Breast epithelium (tissue), 4 donors: ENCODE results near the gene CEACAM16. TPM values are rescaled to one million over a fixed set of nuclear protein-coding genes. Genes with fewer than 3 reads are reported as not detected.

ENCODE experiments used
- DNase-seq, 2 donors: peaks; one replicate each; pipeline ENCODE4 v3.0.0-alpha.2; 2019; ENCODE audit warnings: low spot score in 2 of 2
- H3K27ac ChIP-seq, 2 donors: fragments of 200-600 bp; sonication (generic) in 1 of 2; one replicate each; pipeline ENCODE4 v1.5.1; 2016 to 2019; ENCODE audit warnings: mild to moderate bottlenecking in 1 of 2
- H3K27me3 ChIP-seq, 2 donors: fragments of 200-600 bp; sonication (generic) in 1 of 2; one replicate each; pipeline versions ENCODE4 v1.5.1 to v1.6.0; 2017 to 2019; ENCODE audit warnings: control low read depth in 1 of 2, mild to moderate bottlenecking in 1 of 2
- H3K36me3 ChIP-seq: fragments of 200-600 bp; one replicate; pipeline ENCODE4 v1.5.1; 2019
- H3K4me1 ChIP-seq, 2 donors: fragments of 200-600 bp; sonication (generic); one replicate each; pipeline ENCODE4 v1.5.1; 2016 to 2019; ENCODE audit warnings: control low read depth in 1 of 2
- H3K4me3 ChIP-seq, 3 donors: fragments of 200-600 bp; sonication (generic); 1 replicate in 2 of 3; 2 replicates in 1 of 3; pipeline ENCODE4 v1.5.1; 2016 to 2019; ENCODE audit warnings: mild to moderate bottlenecking in 3 of 3, moderate library complexity in 2 of 3
- H3K9me3 ChIP-seq, 2 donors: fragments of 200-600 bp; sonication (generic) in 1 of 2; one replicate each; pipeline ENCODE4 v1.5.1; 2016 to 2019; ENCODE audit warnings: control low read depth in 1 of 2
- POLR2A ChIP-seq: fragments of 450-650 bp; IDR thresholded peaks from one replicate; pipeline ENCODE4 v1.6.1; 2016; ENCODE audit warnings: antibody characterized with exemption, mild to moderate bottlenecking, moderate library complexity
- POLR2AphosphoS5 ChIP-seq, 3 donors: sonication (generic); formaldehyde crosslinking; IDR thresholded peaks; one replicate each; pipeline ENCODE4 v1.6.1; 2017; ENCODE audit warnings: antibody characterized with exemption in 3 of 3
- intact Hi-C: fragments of 100-400 bp; cut with DNase I; formaldehyde crosslinking; loops from one replicate; pipeline ENCODE4 v1.15.1; 2023; ENCODE audit warnings: low total_unique reads
- total RNA-seq, 3 donors: library from RNA; depleted of rRNA; stranded (reverse); fragments of >200 nt; gene quantifications; one replicate each; pipeline ENCODE4 v1.1.0, GENCODE V29; 2016
- TF ChIP-seq, protein P1 (sequence below), 3 donors: fragments of 450-650 bp; IDR thresholded peaks; one replicate each; pipeline ENCODE4 v1.5.1; 2016 to 2017; ENCODE audit warnings: antibody characterized with exemption in 3 of 3, mild to moderate bottlenecking in 3 of 3, moderate library complexity in 3 of 3

The CEACAM16 gene
- total RNA-seq, 3 donors from 2014 or later: not detected

DNA sequence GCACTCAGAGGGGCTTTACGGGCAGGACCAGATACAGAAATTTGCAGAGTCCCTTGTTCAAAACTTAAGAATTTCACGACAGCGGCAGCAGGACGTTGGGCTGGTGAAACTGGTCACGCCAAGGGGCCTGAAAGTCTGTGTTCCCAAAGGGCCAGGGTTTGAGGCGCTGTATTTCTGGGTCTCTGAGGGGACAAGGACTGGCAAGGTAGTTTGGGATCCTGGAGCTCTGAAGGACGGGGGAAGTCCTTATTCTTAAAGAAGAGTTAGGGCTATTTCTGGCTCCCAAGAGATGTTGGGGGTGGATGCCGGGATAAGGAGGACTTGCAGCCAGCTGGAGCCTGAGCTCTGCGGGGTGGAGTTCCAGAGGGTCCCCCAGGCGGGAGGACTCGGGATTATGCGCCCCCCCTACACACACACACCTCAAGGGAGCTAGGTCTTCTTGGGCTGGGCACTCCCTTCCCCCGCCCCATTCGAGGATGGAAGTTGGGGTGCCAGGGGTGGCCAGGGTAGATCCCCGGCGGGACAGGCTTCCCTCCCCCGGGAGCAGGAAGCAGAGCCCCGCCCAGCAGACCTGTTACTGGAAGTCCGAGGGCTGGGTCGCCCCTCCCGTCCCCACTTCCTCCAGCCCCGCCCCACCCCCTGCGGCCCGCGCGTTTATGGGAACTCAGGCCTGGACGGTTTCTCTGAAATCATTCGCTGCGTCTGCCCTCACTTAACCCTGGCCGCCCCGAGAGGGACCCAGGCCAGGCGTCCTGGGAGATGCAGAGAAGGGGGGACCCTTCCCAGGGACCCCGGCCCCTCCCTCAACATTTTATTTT, 55.2 kb downstream of the CEACAM16 start:
- no peaks in the 10 kb centered on the region for H3K36me3 ChIP-seq
- peak; percentile 92 to 93 for DNase-seq
- peak overlapping the region; percentile 40 to 72 (median 51) for H3K4me3 ChIP-seq
- H3K9me3 ChIP-seq: no peaks in the 10 kb centered on the region
- peak overlapping the region; percentile 86 to 95 for H3K27ac ChIP-seq
- H3K4me1 ChIP-seq: peaks cover 23 to 37% of the 10 kb centered on the region in 2 donors
- TF ChIP-seq POLR2A: no peak
- TF ChIP-seq, protein P1, sequence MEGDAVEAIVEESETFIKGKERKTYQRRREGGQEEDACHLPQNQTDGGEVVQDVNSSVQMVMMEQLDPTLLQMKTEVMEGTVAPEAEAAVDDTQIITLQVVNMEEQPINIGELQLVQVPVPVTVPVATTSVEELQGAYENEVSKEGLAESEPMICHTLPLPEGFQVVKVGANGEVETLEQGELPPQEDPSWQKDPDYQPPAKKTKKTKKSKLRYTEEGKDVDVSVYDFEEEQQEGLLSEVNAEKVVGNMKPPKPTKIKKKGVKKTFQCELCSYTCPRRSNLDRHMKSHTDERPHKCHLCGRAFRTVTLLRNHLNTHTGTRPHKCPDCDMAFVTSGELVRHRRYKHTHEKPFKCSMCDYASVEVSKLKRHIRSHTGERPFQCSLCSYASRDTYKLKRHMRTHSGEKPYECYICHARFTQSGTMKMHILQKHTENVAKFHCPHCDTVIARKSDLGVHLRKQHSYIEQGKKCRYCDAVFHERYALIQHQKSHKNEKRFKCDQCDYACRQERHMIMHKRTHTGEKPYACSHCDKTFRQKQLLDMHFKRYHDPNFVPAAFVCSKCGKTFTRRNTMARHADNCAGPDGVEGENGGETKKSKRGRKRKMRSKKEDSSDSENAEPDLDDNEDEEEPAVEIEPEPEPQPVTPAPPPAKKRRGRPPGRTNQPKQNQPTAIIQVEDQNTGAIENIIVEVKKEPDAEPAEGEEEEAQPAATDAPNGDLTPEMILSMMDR (IDR thresholded peaks at IDR 0.05): peak in 1 of 3 donors; percentile 18
- peak; percentile 42 to 71 (median 56) for TF ChIP-seq POLR2AphosphoS5 (IDR thresholded peaks at IDR 0.05)
- no peaks in the 10 kb centered on the region for H3K27me3 ChIP-seq
- intact Hi-C loops: no loop called here

DNA sequence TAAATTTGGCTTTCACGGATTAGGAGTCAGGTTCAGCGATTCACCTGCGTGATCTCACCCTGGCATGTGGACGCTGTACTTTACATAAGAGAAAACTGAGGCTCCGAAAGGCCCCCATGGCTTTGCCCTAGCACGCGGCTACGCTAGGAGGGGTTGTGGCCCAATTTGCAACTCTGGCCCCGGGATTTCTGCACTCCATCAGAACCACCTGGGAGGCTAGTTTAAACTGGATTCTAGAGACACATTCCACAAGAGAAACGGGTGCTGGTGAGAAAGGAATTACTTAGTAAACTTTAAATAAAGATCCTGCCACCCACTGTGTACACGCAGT, 55.8 kb downstream of the CEACAM16 start:
- H3K36me3 ChIP-seq: no peaks in the 10 kb centered on the region
- H3K4me1 ChIP-seq: peaks cover 23 to 34% of the 10 kb centered on the region in 2 donors
- peak overlapping the region; percentile 40 to 72 (median 51) for H3K4me3 ChIP-seq

DNA sequence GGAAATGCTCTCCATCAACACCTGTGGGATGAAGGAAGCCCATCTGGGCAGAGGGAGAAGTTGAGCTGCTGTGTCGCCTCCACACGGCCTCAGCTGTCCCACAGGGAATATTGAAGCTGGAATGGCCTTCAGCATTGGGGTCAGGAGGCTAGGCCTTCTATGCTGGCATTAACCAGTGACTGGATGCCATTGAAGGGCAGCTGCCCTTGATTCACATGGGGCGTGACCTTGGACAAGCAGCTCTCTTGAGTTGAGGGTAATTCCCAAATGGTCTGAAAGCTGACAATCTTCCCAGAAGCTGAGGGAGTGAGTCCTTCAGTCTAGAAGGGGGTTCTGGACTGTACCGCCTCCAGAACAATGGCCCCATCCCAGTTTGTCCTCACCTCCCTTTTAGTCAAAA, 56.3 kb downstream of the CEACAM16 start:
- H3K9me3 ChIP-seq: no peaks in the 10 kb centered on the region
- intact Hi-C loops: no loop called here

More for the DNA sequence above, 55.8 kb downstream of the CEACAM16 start:
- intact Hi-C loops: no loop called here
- Histone ChIP-seq H3K27me3 (no peaks in the 10 kb centered on the region), H3K27ac (peak overlapping the region; percentile 86 to 95), H3K9me3 (no peaks in the 10 kb centered on the region)
- TF ChIP-seq POLR2A: no peak
- no peak for TF ChIP-seq POLR2AphosphoS5 (IDR thresholded peaks at IDR 0.05)
- TF ChIP-seq, protein P1 (IDR thresholded peaks at IDR 0.05): no peak
- no peak for DNase-seq

DNA sequence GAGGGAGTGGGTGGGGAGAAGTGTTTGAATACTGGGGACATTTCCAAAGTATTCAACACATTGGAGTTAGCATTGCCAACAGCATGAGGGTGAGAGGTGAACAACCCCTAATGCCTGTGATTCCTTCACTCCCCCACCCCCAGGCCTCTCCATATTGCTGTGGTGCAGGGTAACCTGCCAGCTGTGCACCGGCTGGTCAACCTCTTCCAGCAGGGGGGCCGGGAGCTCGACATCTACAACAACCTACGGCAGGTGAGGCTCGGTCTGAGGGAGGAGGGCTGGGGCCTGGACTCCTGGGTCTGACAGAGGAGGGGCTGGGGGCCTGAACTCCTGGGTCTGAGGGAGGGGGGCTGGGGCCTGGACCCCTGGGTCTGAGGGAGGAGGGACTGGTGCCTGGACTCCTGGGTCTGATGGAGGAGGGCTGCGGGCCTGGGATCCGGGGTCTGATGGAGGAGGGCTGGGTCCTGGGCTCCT, 57.2 kb downstream of the CEACAM16 start:
- Histone ChIP-seq H3K4me1 (peaks cover 23 to 27% of the 10 kb centered on the region in 2 donors), H3K27me3 (no peaks in the 10 kb centered on the region), H3K36me3 (no peaks in the 10 kb centered on the region)

More for the DNA sequence above, 56.3 kb downstream of the CEACAM16 start:
- no peaks in the 10 kb centered on the region for H3K27me3 ChIP-seq
- H3K4me1 ChIP-seq: peaks cover 23 to 29% of the 10 kb centered on the region in 2 donors
- no peaks in the 10 kb centered on the region for H3K36me3 ChIP-seq
- DNase-seq: no peak
- H3K4me3 ChIP-seq: peak overlapping the region in 1 of 3 donors; percentile 72
- peak overlapping the region; percentile 86 to 95 for H3K27ac ChIP-seq
- no peak for TF ChIP-seq POLR2AphosphoS5 (IDR thresholded peaks at IDR 0.05)
- TF ChIP-seq, protein P1 (IDR thresholded peaks at IDR 0.05): no peak
- no peak for TF ChIP-seq POLR2A

More for the DNA sequence above, 57.2 kb downstream of the CEACAM16 start:
- H3K27ac ChIP-seq: peak overlapping the region; percentile 86 to 95
- intact Hi-C loops: no loop called here
- no peaks in the 10 kb centered on the region for H3K9me3 ChIP-seq
- DNase-seq: no peak
- TF ChIP-seq POLR2A (no peak), POLR2AphosphoS5 (IDR thresholded peaks at IDR 0.05) (no peak)
- TF ChIP-seq, protein P1 (IDR thresholded peaks at IDR 0.05): no peak
- peak overlapping the region in 1 of 3 donors; percentile 72 for H3K4me3 ChIP-seq
